SK-N-SH treated with all-trans-retinoic acid at 6 μM for 48 hours (cell line): ENCODE measurements around the gene LOXHD1.

Experiments used
- ATAC-seq: fragments of 200-7000 bp; cut with Tn5 transposase; 3 replicates; pipeline ENCODE4 v1.9.1; 2020; ENCODE audit warnings: mild to moderate bottlenecking, moderate library complexity
- ARNTL ChIP-seq: fragments of 450-650 bp; formaldehyde crosslinking; IDR thresholded peaks from 2 replicates; pipeline ENCODE4 v1.5.0; 2020; ENCODE audit warnings: low read depth, mild to moderate bottlenecking, moderate library complexity, borderline replicate concordance
- CSDC2 ChIP-seq: fragments of 250-450 bp; sonication (Bioruptor Pico); IDR thresholded peaks from 2 replicates; pipeline ENCODE4 v1.5.0; 2020; ENCODE audit warnings: mild to moderate bottlenecking, moderate library complexity
- CSRNP3 ChIP-seq: fragments of 250-450 bp; sonication (Bioruptor Pico); IDR thresholded peaks from 2 replicates; pipeline ENCODE4 v1.5.1; 2021; ENCODE audit warnings: mild to moderate bottlenecking, moderate library complexity
- ESRRG ChIP-seq: fragments of 250-450 bp; sonication (Bioruptor Pico); IDR thresholded peaks from 2 replicates; pipeline ENCODE4 v1.6.1; 2021; ENCODE audit warnings: mild to moderate bottlenecking
- GLIS3 ChIP-seq: fragments of 250-450 bp; sonication (Bioruptor Pico); IDR thresholded peaks from 2 replicates; pipeline ENCODE4 v1.5.0; 2020; ENCODE audit warnings: mild to moderate bottlenecking, moderate library complexity
- ISL1 ChIP-seq: fragments of 250-450 bp; sonication (Bioruptor Pico); IDR thresholded peaks from 2 replicates; pipeline ENCODE4 v2.1.2; 2022; ENCODE audit warnings: mild to moderate bottlenecking, moderate library complexity
- OSR1 ChIP-seq: fragments of 250-450 bp; sonication (Bioruptor Pico); IDR thresholded peaks from 2 replicates; pipeline ENCODE4 v1.8.0; 2022; ENCODE audit warnings: moderate library complexity, mild to moderate bottlenecking, inconsistent platforms
- PATZ1 ChIP-seq: fragments of 250-450 bp; sonication (Bioruptor Pico); IDR thresholded peaks from 2 replicates; pipeline ENCODE4 v1.8.0; 2020; ENCODE audit warnings: mild to moderate bottlenecking, moderate library complexity, borderline replicate concordance
- PPARA ChIP-seq: fragments of 250-450 bp; sonication (Bioruptor Pico); IDR thresholded peaks from 2 replicates; pipeline ENCODE4 v1.5.0; 2020; ENCODE audit warnings: mild to moderate bottlenecking, borderline replicate concordance
- RARB ChIP-seq: fragments of 250-450 bp; sonication (Bioruptor Pico); IDR thresholded peaks from 2 replicates; pipeline ENCODE4 v1.8.0; 2021; ENCODE audit warnings: mild to moderate bottlenecking, moderate library complexity
- SNAI2 ChIP-seq: fragments of 250-450 bp; sonication (Bioruptor Pico); IDR thresholded peaks from 2 replicates; pipeline ENCODE4 v1.5.0; 2020; ENCODE audit warnings: mild to moderate bottlenecking, moderate library complexity
- TCF4 ChIP-seq: fragments of 250-450 bp; sonication (Bioruptor Pico); IDR thresholded peaks from 2 replicates; pipeline ENCODE4 v1.8.0; 2021; ENCODE audit warnings: mild to moderate bottlenecking, moderate library complexity, borderline replicate concordance
- TOX ChIP-seq: fragments of 250-450 bp; sonication (Bioruptor Pico); IDR thresholded peaks from 2 replicates; pipeline ENCODE4 v1.8.0; 2021; ENCODE audit warnings: mild to moderate bottlenecking, moderate library complexity, borderline replicate concordance
- TSHZ2 ChIP-seq: fragments of 250-450 bp; sonication (Bioruptor Pico); IDR thresholded peaks from 2 replicates; pipeline ENCODE4 v1.5.0; 2020; ENCODE audit warnings: mild to moderate bottlenecking, moderate library complexity
- ZC3H10 ChIP-seq: fragments of 250-450 bp; sonication (Bioruptor Pico); IDR thresholded peaks from 2 replicates; pipeline ENCODE4 v1.5.1; 2021; ENCODE audit warnings: mild to moderate bottlenecking, moderate library complexity
- ZFP3 ChIP-seq: fragments of 250-450 bp; sonication (Bioruptor Pico); IDR thresholded peaks from 2 replicates; pipeline ENCODE4 v1.5.0; 2020; ENCODE audit warnings: mild to moderate bottlenecking, moderate library complexity
- ZFP30 ChIP-seq: fragments of 450-650 bp; formaldehyde crosslinking; IDR thresholded peaks from 2 replicates; pipeline ENCODE4 v1.5.0; 2022; ENCODE audit warnings: mild to moderate bottlenecking, moderate library complexity
- ZNF565 ChIP-seq: fragments of 450-650 bp; formaldehyde crosslinking; conservative IDR thresholded peaks from 2 replicates; pipeline ENCODE4 v1.5.0; 2020; ENCODE audit warnings: low read depth, mild to moderate bottlenecking, moderate library complexity
- ZNF70 ChIP-seq: fragments of 450-650 bp; formaldehyde crosslinking; IDR thresholded peaks from 2 replicates; pipeline ENCODE4 v1.5.0; 2020; ENCODE audit warnings: mild to moderate bottlenecking, moderate library complexity
- ZNF8 ChIP-seq: fragments of 450-650 bp; formaldehyde crosslinking; IDR thresholded peaks from 2 replicates; pipeline ENCODE4 v1.5.0; 2020; ENCODE audit warnings: mild to moderate bottlenecking, moderate library complexity

The LOXHD1 gene

GRCh38 chr18:46439037-46439436, 218.0 kb downstream of the LOXHD1 start:
- ATAC-seq: no peak
- no peak for TF ChIP-seq TSHZ2 (CRISPR knock-in tag)
- no peak for TF ChIP-seq ZFP3 (CRISPR knock-in tag)
- TF ChIP-seq PATZ1 (CRISPR knock-in tag): no peak
- no peak for TF ChIP-seq OSR1 (CRISPR knock-in tag)
- no peak for TF ChIP-seq GLIS3 (CRISPR knock-in tag)

- no peak for TF ChIP-seq SNAI2 (CRISPR knock-in tag)
- TF ChIP-seq RARB (CRISPR knock-in tag): no peak
- no peak for TF ChIP-seq ZC3H10
- TF ChIP-seq ISL1 (CRISPR knock-in tag): no peak
- TF ChIP-seq ZNF70 (CRISPR knock-in tag): no peak
- no peak for TF ChIP-seq CSRNP3 (CRISPR knock-in tag)
- no peak for TF ChIP-seq OSR1 (CRISPR knock-in tag)
- no peak for TF ChIP-seq ARNTL (CRISPR knock-in tag)
Measured at GRCh38 chr18:46437061-46437460, 220.0 kb downstream of the LOXHD1 start.

GRCh38 chr18:46436621-46437020, 220.4 kb downstream of the LOXHD1 start:
- no peak for ATAC-seq
- TF ChIP-seq TOX (CRISPR knock-in tag): no peak
- no peak for TF ChIP-seq TCF4 (CRISPR knock-in tag)
- no peak for TF ChIP-seq GLIS3 (CRISPR knock-in tag)
- no peak for TF ChIP-seq TSHZ2 (CRISPR knock-in tag)
- no peak for TF ChIP-seq CSRNP3 (CRISPR knock-in tag)
- TF ChIP-seq ZC3H10: no peak
- no peak for TF ChIP-seq ZNF565 (CRISPR knock-in tag)
- no peak for TF ChIP-seq CSDC2 (CRISPR knock-in tag)

More at GRCh38 chr18:46437061-46437460, 220.0 kb downstream of the LOXHD1 start:
- peak; percentile 28; the same call in 1 of the 3 replicates for ATAC-seq

GRCh38 chr18:46435031-46435430, 222.0 kb downstream of the LOXHD1 start:
- no peak for ATAC-seq

More at GRCh38 chr18:46435031-46435430, 222.0 kb downstream of the LOXHD1 start:
- TF ChIP-seq ISL1 (CRISPR knock-in tag): no peak
- TF ChIP-seq RARB (CRISPR knock-in tag): no peak
- TF ChIP-seq ARNTL (CRISPR knock-in tag): no peak
- no peak for TF ChIP-seq CSDC2 (CRISPR knock-in tag)
- TF ChIP-seq ZNF70 (CRISPR knock-in tag): no peak
- no peak for TF ChIP-seq TCF4 (CRISPR knock-in tag)
- no peak for TF ChIP-seq TSHZ2 (CRISPR knock-in tag)
- TF ChIP-seq TOX (CRISPR knock-in tag): no peak
- TF ChIP-seq ESRRG: no peak
- TF ChIP-seq GLIS3 (CRISPR knock-in tag): no peak
- TF ChIP-seq OSR1 (CRISPR knock-in tag): no peak
- TF ChIP-seq ZNF8 (CRISPR knock-in tag): no peak
- no peak for TF ChIP-seq ZFP3 (CRISPR knock-in tag)
- TF ChIP-seq ZFP30 (CRISPR knock-in tag): no peak
- TF ChIP-seq PPARA (CRISPR knock-in tag): no peak
